Measurements from ENCODE around the gene CAPN2. TPM values are rescaled to one million over a fixed set of nuclear protein-coding genes. Genes with fewer than 3 reads are reported as not detected.
A peak's percentile ranks its signal among the peaks of the same experiment; 100 is the strongest.

CAPN2 gene
- total RNA-seq, 1 experiment from 2014 or later, result 198 TPM

DNA sequence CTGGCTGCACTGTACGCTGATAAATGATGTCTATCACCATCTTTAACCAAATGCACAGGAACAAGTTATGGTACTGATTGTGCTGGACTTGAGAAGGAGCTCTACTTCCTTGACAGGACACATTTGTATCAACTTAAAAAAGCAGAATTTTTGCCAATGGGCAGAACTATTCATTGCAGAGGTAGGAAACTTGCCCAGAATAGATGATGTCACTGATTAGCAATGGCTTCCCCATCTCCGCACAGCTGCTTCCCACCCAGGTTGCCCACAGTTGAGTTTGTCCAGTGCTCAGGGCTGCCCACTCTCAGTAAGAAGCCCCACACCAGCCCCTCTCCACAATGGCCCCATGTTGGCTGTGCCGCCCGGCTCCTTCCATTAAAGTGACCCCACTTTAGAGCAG is 33.4 kb downstream of the CAPN2 start:
- peaks cover 79% of the 10 kb centered on the region for H3K36me3 ChIP-seq
- no peaks in the 10 kb centered on the region for H3K27me3 ChIP-seq
- peak; percentile 22 for DNase-seq
- no peaks in the 10 kb centered on the region for H3K9me3 ChIP-seq
- no peak overlapping the region for H3K4me3 ChIP-seq

DNA sequence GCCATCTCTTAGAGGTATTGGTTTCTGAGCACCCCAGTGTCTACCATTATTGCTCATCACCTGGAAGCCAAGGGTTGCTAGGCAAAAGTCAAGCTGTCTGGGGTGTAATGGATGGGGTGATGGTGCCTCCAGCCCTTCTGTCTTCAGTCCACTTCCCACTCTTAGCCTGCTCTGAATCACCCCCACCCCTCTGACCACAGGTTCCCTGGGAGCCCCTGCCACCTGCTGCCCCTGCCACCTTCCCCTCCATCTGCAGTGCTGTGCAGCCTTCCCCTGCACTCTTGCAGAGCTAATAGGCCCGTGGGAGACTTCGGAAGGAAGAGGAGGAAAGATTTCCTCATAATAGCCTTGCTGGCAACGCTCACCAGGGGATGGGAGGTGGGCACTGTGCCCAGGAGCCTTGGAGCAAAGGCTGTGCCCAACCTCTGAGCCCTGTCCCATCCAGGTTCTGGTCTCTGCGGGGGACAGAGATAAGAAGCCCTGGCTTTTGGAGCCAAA is 35.5 kb downstream of the CAPN2 start:
- H3K9me3 ChIP-seq, result no peaks in the 10 kb centered on the region
- DNase-seq, result peak; percentile 67
- no peak overlapping the region for H3K4me3 ChIP-seq
- peaks cover 90% of the 10 kb centered on the region for H3K36me3 ChIP-seq
- H3K27me3 ChIP-seq, result no peaks in the 10 kb centered on the region

DNA sequence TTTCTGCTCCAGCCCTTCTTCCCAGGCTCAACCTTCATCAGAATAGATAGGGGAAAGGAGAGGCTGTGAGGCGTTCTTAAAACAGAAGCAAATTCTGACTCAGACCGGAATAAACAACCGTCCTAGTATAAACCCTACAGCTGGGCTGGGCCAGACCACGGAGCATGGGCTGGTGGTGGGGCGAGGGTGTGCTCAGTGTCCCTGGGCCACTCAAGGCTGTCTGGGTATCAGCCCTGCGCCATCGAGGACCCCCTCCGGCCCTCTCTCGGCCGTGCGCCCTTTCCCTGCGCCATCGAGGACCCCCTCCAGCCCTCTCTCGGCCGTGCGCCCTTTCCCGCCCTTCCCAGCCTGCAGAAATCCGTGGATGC is 36.0 kb downstream of the CAPN2 start:
- peak; percentile 38 for DNase-seq

DNA sequence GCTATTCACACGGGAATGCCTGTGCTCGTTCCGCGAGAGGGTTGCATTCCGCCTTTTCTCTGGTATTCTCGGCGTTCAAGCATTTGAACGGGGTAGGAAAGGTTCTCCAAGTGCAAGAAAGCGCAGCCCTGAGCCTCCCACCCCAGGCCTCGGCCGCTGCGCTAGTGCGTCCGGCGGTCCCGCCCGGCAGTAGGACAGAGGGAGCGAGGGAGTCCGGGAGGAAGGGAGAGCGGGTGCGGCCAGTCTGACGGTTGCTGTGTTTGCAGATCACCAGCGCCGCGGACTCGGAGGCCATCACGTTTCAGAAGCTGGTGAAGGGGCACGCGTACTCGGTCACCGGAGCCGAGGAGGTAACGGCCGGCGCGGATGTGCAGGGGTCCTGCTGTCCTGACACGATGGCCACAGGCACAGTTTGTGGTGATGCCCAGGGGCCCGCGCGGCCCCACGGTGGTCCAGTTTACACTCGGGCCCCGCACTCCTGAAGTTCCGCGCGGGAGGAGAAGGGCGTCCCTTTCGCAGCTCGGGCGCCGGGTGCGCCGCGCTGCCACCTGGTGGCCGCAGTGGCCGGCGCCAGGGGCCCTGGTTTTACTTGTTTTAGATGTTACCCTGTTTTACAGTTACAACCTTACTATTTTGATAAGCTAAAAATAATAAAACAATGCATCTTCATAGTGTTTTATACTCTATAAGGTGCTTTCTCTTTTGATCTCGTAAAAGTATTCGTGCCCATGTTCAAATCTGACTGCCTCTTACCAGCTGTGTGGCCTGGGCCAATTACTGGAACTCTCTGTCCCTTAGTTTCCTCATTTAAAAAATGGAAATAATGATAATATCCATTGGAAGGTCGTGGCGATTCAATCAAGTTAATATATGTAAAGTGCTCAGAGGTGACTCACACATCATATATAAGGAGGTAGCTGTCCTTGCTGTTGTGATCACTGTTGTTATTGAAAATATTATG is 36.7 kb downstream of the CAPN2 start:
- DNase-seq, result no peak
- Histone ChIP-seq H3K36me3 (peaks cover 90% of the 10 kb centered on the region), H3K27me3 (no peaks in the 10 kb centered on the region), H3K4me3 (no peak overlapping the region), H3K9me3 (no peaks in the 10 kb centered on the region)

More for the DNA sequence above, 36.0 kb downstream of the CAPN2 start:
- Histone ChIP-seq H3K4me3 (no peak overlapping the region), H3K9me3 (no peaks in the 10 kb centered on the region), H3K27me3 (no peaks in the 10 kb centered on the region), H3K36me3 (peaks cover 90% of the 10 kb centered on the region)

DNA sequence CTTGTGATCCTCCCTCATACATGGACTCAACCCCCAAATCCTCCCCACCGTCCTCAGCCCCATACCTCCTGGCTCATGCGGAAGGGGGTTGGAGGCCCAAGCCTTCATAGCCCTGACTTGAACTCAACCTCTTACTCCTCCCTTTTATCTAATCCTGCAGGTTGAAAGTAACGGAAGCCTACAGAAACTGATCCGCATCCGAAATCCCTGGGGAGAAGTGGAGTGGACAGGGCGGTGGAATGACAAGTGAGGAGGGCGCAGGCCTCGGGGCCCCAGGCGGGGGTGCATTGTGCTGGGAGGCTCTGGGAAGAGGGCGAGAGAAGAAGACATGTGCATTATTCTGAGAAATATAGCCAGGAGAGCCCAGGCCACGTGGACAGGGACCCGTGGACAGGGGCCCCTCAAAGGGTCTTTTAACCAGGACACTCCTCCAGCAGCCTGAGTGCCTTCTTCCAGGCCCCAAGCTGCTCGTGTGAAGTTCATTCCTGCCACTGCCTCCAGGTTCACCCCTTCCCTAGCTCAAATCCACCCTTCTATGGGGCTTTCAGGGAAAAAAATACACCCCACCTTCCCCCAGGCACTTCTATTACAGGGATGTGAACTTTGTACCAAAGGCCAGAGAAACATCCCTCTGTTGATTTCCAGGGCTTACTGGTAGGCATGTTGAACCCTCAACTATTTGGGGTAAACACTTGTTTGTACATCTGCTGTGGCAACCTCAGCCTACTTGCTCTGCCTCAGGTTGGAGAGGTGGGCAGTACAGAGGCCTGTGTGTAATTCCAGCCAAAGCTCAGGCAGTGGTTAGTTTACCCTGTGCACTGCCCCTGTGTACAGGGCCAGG is 38.6 kb downstream of the CAPN2 start:
- H3K36me3 ChIP-seq, result peaks cover 98% of the 10 kb centered on the region
- H3K4me3 ChIP-seq, result no peak overlapping the region
- DNase-seq, result no peak
- no peaks in the 10 kb centered on the region for H3K9me3 ChIP-seq
- no peaks in the 10 kb centered on the region for H3K27me3 ChIP-seq

DNA sequence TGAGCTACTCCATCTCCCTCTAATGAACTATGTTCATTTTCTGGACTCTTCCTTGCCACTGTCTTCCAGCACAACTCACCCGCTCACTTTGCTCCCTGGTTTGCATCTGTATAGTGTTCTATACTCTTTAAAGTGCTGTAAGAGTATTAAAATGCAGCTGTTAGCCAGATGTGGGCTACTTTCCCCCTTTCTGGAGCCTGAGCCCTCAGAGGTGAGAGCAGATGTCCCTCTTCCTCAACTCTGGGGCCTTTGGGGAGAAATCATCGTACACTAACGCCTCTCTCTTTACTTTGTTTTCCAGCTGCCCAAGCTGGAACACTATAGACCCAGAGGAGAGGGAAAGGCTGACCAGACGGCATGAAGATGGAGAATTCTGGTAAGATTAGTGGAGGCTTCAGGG is 39.4 kb downstream of the CAPN2 start:
- no peaks in the 10 kb centered on the region for H3K9me3 ChIP-seq
- H3K4me3 ChIP-seq, result no peak overlapping the region
- DNase-seq, result no peak
- H3K36me3 ChIP-seq, result peaks cover 95% of the 10 kb centered on the region
- no peaks in the 10 kb centered on the region for H3K27me3 ChIP-seq

DNA sequence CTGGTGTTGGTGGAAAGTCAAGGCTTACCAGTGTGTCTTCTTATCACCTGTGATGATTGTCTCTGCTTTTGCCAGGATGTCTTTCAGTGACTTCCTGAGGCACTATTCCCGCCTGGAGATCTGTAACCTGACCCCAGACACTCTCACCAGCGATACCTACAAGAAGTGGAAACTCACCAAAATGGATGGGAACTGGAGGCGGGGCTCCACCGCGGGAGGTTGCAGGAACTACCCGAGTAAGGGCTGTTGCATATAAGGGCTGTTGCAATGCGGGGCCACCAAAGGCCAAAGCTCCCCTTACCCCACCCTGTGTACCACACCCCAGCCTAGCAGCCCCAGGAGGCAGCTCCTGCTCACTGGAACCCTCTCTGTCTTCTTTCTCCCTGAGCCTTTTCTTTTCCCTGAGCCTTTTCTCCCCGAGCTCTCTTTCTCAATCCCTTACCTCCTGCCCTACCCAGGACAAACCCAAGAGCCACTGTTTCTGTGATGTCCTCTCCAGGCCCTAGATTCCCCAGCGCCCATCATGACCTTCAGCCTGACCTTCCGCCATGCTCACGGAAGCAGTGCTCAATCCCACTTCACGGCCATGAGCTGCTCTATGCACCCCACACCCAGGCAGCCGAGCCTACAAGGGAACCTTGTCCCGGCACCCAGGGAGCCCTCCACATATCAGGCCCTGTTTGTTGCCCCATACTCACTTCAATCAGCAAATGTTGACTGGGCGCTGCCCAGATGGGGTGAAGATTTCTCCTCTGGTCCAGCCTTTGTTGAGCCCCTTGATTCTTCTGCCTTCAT is 40.6 kb downstream of the CAPN2 start:
- H3K36me3 ChIP-seq, result peaks cover 92% of the 10 kb centered on the region
- DNase-seq, result no peak
- H3K4me3 ChIP-seq, result no peak overlapping the region
- no peaks in the 10 kb centered on the region for H3K27me3 ChIP-seq
- no peaks in the 10 kb centered on the region for H3K9me3 ChIP-seq

DNA sequence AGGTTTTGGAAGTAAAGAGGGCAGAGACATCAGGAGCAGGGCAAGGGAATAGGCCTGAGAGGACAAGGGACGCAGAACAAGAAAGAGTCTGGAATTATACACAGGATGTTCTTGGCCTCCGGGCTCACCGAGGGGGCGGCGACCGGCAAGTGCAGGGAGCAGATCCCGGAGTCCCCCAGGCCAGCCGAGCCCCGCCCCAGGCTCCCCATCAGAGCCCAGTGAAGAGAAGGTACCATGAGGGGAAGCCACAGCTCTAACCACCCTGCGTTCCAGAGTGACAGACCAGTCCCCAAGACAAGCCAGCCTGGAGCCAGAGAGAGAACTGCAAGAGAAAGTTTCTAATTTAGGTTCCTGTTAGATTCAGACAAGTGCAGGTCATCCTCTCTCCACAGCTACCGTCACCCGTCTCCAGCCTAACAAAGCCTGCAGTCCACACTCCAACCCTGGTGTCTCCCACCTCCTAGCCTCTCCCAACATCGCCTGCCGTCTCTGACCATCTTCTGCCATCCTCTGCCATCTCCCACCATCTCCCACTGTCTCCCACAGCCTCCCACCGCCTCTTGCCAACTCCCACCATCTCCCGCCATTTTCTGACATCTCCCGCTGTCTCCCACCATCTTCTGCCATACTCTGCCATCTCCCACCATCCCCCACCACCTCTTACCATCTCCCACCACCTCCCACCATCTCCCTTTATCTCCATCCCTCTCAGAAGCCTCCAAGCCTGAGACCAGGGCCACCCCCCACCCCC is 42.5 kb downstream of the CAPN2 start:
- DNase-seq, result no peak

DNA sequence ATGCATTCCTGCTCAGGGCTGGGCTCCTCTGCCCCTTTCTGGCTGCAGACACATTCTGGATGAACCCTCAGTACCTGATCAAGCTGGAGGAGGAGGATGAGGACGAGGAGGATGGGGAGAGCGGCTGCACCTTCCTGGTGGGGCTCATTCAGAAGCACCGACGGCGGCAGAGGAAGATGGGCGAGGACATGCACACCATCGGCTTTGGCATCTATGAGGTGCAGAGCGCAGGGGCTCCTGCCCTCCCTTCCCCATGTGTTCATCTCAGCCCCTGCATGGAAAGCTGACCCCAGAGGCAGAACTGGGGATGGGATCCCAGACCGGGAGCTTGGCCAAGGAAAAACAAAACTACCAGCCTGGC is 43.1 kb downstream of the CAPN2 start:
- H3K4me3 ChIP-seq, result no peak overlapping the region
- peaks cover 92% of the 10 kb centered on the region for H3K36me3 ChIP-seq
- no peaks in the 10 kb centered on the region for H3K9me3 ChIP-seq
- no peak for DNase-seq
- H3K27me3 ChIP-seq, result no peaks in the 10 kb centered on the region

More for the DNA sequence above, 42.5 kb downstream of the CAPN2 start:
- Histone ChIP-seq H3K4me3 (no peak overlapping the region), H3K36me3 (peaks cover 92% of the 10 kb centered on the region), H3K9me3 (no peaks in the 10 kb centered on the region), H3K27me3 (no peaks in the 10 kb centered on the region)

DNA sequence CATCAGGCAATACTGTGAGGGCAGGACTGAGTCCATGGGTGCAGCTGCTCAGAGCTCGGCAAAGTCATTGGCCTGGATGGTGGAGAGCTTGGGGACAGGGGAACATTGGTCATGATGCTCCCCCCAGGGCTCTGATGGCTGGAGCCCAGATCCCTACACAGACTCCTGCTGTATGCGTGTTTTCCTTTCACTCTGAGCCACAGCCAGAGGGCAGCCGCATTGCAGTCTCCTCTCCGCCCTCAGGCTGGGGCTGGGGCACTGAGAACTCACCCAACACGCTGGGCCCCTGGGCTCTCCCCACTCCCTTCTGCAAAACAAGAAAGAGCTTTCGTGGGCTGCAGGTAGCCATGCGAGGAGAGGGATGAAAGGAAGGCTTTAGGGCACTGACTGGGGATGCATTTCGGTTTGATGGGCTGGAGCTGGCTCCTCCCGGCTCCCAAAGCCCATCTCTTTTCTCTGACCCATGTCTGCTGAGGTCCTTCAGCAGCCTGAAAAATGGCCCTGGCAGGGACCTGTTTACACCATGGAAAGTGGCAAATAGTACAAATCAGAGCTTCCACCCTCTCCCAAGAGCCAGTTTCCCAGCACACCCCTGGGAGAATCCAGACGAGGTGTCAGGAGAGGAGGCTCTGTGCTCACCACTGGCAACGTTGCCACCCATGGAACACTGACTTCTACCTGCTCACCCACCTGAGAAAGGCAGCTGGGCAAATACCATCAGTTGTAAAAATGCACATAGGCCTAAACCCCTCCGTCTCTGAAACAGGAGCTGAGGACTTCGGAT is 43.8 kb downstream of the CAPN2 start:
- no peak for DNase-seq
- peaks cover 92% of the 10 kb centered on the region for H3K36me3 ChIP-seq
- no peaks in the 10 kb centered on the region for H3K9me3 ChIP-seq
- H3K4me3 ChIP-seq, result no peak overlapping the region
- H3K27me3 ChIP-seq, result no peaks in the 10 kb centered on the region

DNA sequence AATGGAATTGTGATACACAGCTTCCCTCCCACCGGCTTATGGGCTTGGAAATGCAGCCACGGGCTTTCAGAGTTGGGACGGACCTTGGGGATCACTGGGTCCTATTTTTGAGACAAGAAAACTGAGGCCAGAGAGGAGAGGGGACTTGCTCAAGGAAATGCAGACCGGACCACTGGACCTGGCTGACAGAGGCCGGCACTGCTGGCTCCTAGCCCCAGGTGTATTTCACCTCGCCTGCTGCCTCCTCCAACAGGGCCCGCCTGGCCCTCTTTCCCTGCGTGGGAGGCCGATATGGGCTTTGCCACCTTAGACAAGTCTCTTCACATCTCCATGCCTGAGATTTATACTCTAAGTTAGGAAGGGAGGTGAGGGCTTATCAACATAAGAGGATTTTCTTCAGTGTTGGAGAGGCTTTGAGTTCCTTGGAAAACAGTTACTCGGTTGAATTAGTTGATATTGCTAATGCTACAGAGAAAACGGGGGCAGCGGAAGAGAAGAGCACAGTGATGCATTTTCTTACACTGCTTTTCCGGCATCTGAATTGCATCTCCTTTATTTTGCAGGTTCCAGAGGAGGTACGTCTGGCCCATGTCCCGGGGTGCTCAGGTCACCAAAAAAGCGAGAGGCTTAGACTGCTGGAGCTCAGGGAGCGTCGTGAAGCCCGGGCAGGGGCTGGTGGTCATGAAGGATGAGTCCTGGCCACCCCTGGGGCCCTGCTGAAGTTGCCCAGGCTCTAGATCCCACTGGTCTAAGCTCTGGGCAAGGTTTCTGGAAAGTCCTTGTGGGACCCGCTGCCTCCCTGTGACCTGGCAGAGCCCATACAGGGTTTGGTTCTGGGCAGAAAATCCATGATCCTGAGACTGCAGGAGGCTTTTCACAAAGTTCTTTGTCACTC is 44.7 kb downstream of the CAPN2 start:
- Histone ChIP-seq H3K27me3 (no peaks in the 10 kb centered on the region), H3K4me3 (no peak overlapping the region), H3K36me3 (peaks cover 92% of the 10 kb centered on the region), H3K9me3 (no peaks in the 10 kb centered on the region)
- no peak for DNase-seq

DNA sequence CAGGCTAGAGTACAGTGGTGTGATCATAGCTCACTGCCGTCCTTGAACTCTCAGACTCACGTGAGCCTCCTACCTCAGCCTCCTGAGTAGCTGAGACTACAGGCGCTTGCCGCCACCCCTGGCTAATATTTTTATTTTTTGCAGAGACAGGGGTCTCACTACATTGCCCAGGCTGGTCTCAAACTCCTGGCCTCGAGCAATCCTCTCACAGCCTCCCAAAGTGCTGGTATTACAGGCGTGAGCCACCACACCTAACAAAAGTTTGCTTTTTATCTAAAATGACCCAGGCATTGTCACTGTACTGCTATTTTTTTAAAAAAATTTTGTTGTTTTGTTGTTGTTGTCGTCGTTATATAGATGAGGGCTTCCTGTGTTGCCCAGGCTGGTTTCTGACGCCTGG is 46.4 kb downstream of the CAPN2 start:
- DNase-seq, result no peak
- peaks cover 90% of the 10 kb centered on the region for H3K36me3 ChIP-seq
- H3K9me3 ChIP-seq, result no peaks in the 10 kb centered on the region
- no peaks in the 10 kb centered on the region for H3K27me3 ChIP-seq
- no peak overlapping the region for H3K4me3 ChIP-seq

DNA sequence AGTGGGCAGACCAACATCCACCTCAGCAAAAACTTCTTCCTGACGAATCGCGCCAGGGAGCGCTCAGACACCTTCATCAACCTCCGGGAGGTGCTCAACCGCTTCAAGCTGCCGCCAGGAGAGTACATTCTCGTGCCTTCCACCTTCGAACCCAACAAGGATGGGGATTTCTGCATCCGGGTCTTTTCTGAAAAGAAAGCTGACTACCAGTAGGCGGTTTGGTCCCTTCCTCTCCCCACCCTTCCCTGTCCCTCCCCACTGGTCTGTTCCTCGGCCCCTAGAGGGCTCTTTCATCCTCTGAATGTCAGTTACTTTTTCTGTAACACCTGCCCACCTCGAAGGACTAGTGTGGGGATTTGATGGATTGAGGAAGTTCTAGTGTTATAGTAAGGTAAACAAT is 46.9 kb downstream of the CAPN2 start:
- H3K36me3 ChIP-seq, result peaks cover 90% of the 10 kb centered on the region

DNA sequence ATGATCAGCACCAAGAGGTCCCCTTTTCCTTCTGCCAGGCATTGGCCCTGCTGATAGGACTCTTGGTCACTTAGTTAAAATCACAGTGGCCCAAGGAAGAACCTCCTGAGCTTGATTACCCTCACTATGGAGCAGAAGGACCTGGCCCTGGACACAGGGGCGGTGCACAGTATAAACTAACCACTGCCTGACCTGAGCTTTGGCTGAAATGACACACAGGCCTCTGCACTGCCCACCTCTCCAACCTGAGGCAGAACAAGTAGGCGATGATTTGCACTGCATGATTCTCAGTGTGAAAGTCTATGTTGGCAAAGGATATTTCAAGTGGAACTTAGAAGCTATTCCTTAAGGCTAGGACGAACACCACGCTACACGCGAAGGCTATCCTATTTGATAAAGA is 48.5 kb downstream of the CAPN2 start:
- H3K27me3 ChIP-seq, result no peaks in the 10 kb centered on the region
- H3K36me3 ChIP-seq, result peaks cover 90% of the 10 kb centered on the region
- no peaks in the 10 kb centered on the region for H3K9me3 ChIP-seq
- H3K4me3 ChIP-seq, result no peak overlapping the region
- DNase-seq, result no peak

More for the DNA sequence above, 46.9 kb downstream of the CAPN2 start:
- H3K4me3 ChIP-seq, result no peak overlapping the region
- H3K27me3 ChIP-seq, result no peaks in the 10 kb centered on the region
- H3K9me3 ChIP-seq, result no peaks in the 10 kb centered on the region
- no peak for DNase-seq
